ENCODE data around the gene EDAR.

The EDAR gene

GRCh38 chr2:108917526-108917925, 71.5 kb downstream of the EDAR start:
- H3K27ac ChIP-seq (replicated peaks) = no peak overlapping the region
- no peak for DNase-seq (ENCODE audit: low read depth in 1 of 2, low spot score in 1 of 2)
- H3K4me3 ChIP-seq (replicated peaks; ENCODE audit: insufficient read depth, low read length) = no peak overlapping the region
- H3K27me3 ChIP-seq (ENCODE audit: insufficient read depth, poor library complexity, severe bottlenecking) = no peaks in the 10 kb centered on the region
- TF ChIP-seq GABPA (IDR thresholded peaks at IDR 0.05; ENCODE audit: low read depth) (no peak), REST (IDR thresholded peaks at IDR 0.05; ENCODE audit: insufficient replicate concordance, low read depth) (no peak), POLR2AphosphoS5 (IDR thresholded peaks at IDR 0.05; ENCODE audit: low read depth) (no peak), CTCF (IDR thresholded peaks at IDR 0.05; ENCODE audit: insufficient read depth, low read length) (no peak), SPI1 (IDR thresholded peaks at IDR 0.05; ENCODE audit: borderline replicate concordance, low read depth) (no peak)

- DNase-seq (ENCODE audit: low read depth in 1 of 2, low spot score in 1 of 2) = peak in 1 of 2 experiments; percentile 19
- H3K27ac ChIP-seq (replicated peaks) = no peak overlapping the region
- no peak overlapping the region for H3K4me3 ChIP-seq (replicated peaks; ENCODE audit: insufficient read depth, low read length)
- H3K27me3 ChIP-seq (ENCODE audit: insufficient read depth, poor library complexity, severe bottlenecking) = no peaks in the 10 kb centered on the region
- peak; percentile 28; the same call in 1 of the 2 replicates for TF ChIP-seq SPI1 (IDR thresholded peaks at IDR 0.05; ENCODE audit: borderline replicate concordance, low read depth)
- TF ChIP-seq REST (IDR thresholded peaks at IDR 0.05; ENCODE audit: insufficient replicate concordance, low read depth) = no peak
Measured at GRCh38 chr2:108916796-108917421, 72.1 kb downstream of the EDAR start.

GRCh38 chr2:108916122-108916795, 72.8 kb downstream of the EDAR start:
- H3K27me3 ChIP-seq (ENCODE audit: insufficient read depth, poor library complexity, severe bottlenecking) = no peaks in the 10 kb centered on the region
- peak in 1 of 2 experiments; percentile 34 for DNase-seq (ENCODE audit: low read depth in 1 of 2, low spot score in 1 of 2)
- no peak overlapping the region for H3K4me3 ChIP-seq (replicated peaks; ENCODE audit: insufficient read depth, low read length)
- H3K27ac ChIP-seq (replicated peaks) = no peak overlapping the region
- TF ChIP-seq REST (IDR thresholded peaks at IDR 0.05; ENCODE audit: insufficient replicate concordance, low read depth) (no peak), CTCF (IDR thresholded peaks at IDR 0.05; ENCODE audit: insufficient read depth, low read length) (no peak), POLR2AphosphoS5 (IDR thresholded peaks at IDR 0.05; ENCODE audit: low read depth) (peak; percentile 53; the same call in 1 of the 2 replicates)
